Keratinocyte (primary cell): ENCODE measurements around the gene DSCAM. TPM values are rescaled to one million over a fixed set of nuclear protein-coding genes. Genes with fewer than 3 reads are reported as not detected.

Source experiments
- DNase-seq: peaks from one replicate; pipeline ENCODE4 v3.0.0-alpha.2; 2011; ENCODE audit warnings: low read depth, missing footprints, low spot score
- FAIRE-seq: peaks from 2 replicates; lab custom pipeline; 2011; peaks lifted over from hg19 to GRCh38; lab: Jason Lieb, UNC
- H2AFZ ChIP-seq: 2 replicates; pipeline ENCODE4 v1.6.0; 2012; ENCODE audit warnings: low read length, control low read depth, inconsistent platforms; ENCODE audit not compliant: control insufficient read depth
- H3K27ac ChIP-seq: 2 replicates; pipeline ENCODE4 v1.5.1; 2011; ENCODE audit warnings: low read length; ENCODE audit not compliant: control insufficient read depth, insufficient read depth
- H3K27me3 ChIP-seq: 3 replicates; pipeline ENCODE4 v1.6.0; 2011; ENCODE audit warnings: low read length; ENCODE audit not compliant: control insufficient read depth, insufficient read depth; ENCODE audit errors: extremely low read depth
- H3K36me3 ChIP-seq, 2 experiments: 2 replicates in 1 of 2; 3 replicates in 1 of 2; pipeline ENCODE4 v1.5.1; 2011; ENCODE audit warnings: low read length in 2 of 2, mild to moderate bottlenecking in 1 of 2; ENCODE audit not compliant: control insufficient read depth in 2 of 2, insufficient read depth in 2 of 2; ENCODE audit errors: extremely low read depth in 1 of 2
- H3K4me1 ChIP-seq: 3 replicates; pipeline ENCODE4 v1.5.1; 2011; ENCODE audit warnings: low read length; ENCODE audit not compliant: control insufficient read depth, insufficient read depth; ENCODE audit errors: extremely low read depth
- H3K4me2 ChIP-seq: 3 replicates; pipeline ENCODE4 v1.6.0; 2011; ENCODE audit warnings: low read depth, low read length; ENCODE audit not compliant: control insufficient read depth, insufficient read depth; ENCODE audit errors: extremely low read depth
- H3K4me3 ChIP-seq, 3 experiments: fragments of 200-600 bp in 1 of 3; sonication (generic) in 1 of 3; 2 replicates in 2 of 3; 3 replicates in 1 of 3; pipeline ENCODE4 v1.5.1; 2011 to 2016; ENCODE audit warnings: low read length in 3 of 3, mild to moderate bottlenecking in 3 of 3, control low read depth in 2 of 3, inconsistent platforms in 1 of 3, low read depth in 1 of 3, mixed read lengths in 1 of 3, mixed run types in 1 of 3, moderate library complexity in 1 of 3; ENCODE audit not compliant: control insufficient read depth in 2 of 3, insufficient read depth in 2 of 3; ENCODE audit errors: extremely low read depth in 1 of 3
- H3K79me2 ChIP-seq: 2 replicates; pipeline ENCODE4 v1.6.0; 2012; ENCODE audit warnings: low read length; ENCODE audit not compliant: control insufficient read depth, insufficient read depth
- H3K9ac ChIP-seq: 3 replicates; pipeline ENCODE4 v1.6.0; 2011; ENCODE audit warnings: low read length; ENCODE audit not compliant: control insufficient read depth, insufficient read depth; ENCODE audit errors: extremely low read depth
- H3K9me1 ChIP-seq: 3 replicates; pipeline ENCODE4 v1.6.0; 2011; ENCODE audit warnings: low read length; ENCODE audit not compliant: control insufficient read depth, insufficient read depth; ENCODE audit errors: extremely low read depth
- H3K9me3 ChIP-seq: 2 replicates; pipeline ENCODE4 v1.5.1; 2012; ENCODE audit warnings: low read depth, low read length; ENCODE audit not compliant: control insufficient read depth
- H4K20me1 ChIP-seq: 3 replicates; pipeline ENCODE4 v1.6.0; 2011; ENCODE audit warnings: low read length; ENCODE audit not compliant: control insufficient read depth, insufficient read depth; ENCODE audit errors: extremely low read depth
- CTCF ChIP-seq, 3 experiments: IDR thresholded peaks in 1 of 3; conservative IDR thresholded peaks in 1 of 3; optimal IDR thresholded peaks in 1 of 3; 2 replicates in 2 of 3; 3 replicates in 1 of 3; pipeline versions ENCODE3 to v1.5.1; 2011; ENCODE audit warnings: low read length in 3 of 3, mild to moderate bottlenecking in 3 of 3, moderate library complexity in 2 of 3, control low read depth in 1 of 3, inconsistent platforms in 1 of 3; ENCODE audit not compliant: insufficient read depth in 2 of 3; ENCODE audit errors: extremely low read depth in 1 of 3
- EZH2 ChIP-seq: IDR thresholded peaks from one replicate; pipeline ENCODE4 v1.6.1; 2012; ENCODE audit warnings: inconsistent platforms, mild to moderate bottlenecking, low read length, moderate library complexity
- dilution Hi-C: fragments of 300-500 bp; cut with MboI; formaldehyde crosslinking; loops from one replicate; pipeline ENCODE4 v1.7.0; 2020; ENCODE audit warnings: low sequenced_read_pairs; ENCODE audit not compliant: extremely low pct_ligation_motif_present
- polyA plus RNA-seq, 5 experiments: library from polyadenylated mRNA; depleted of rRNA in 3 of 5; stranded (reverse) in 3 of 5; stranded (forward) in 1 of 5; unstranded in 1 of 5; fragments of >200 nt; gene quantifications; 1 replicate in 1 of 5; 2 replicates in 3 of 5; 3 replicates in 1 of 5; pipeline versions ENCODE4 v1.2.1 to v1.2.3, GENCODE V29; 2011 to 2012; ENCODE audit warnings: missing spikeins in 2 of 5, low read depth in 1 of 5, low replicate concordance in 1 of 5

Gene DSCAM
- polyA plus RNA-seq, 1 donor (not counting 4 experiments of a cell fraction or from before 2014, with no cell fraction given), result 2.1 TPM

- TF ChIP-seq EZH2 (no peak), CTCF (optimal IDR thresholded peaks at IDR 0.05 in 1 of 3, IDR thresholded peaks at IDR 0.05 in 1 of 3, conservative IDR thresholded peaks at IDR 0.05 in 1 of 3; ENCODE audit: extremely low read depth in 1 of 3, insufficient read depth in 2 of 3, low read length in 3 of 3) (no peak)
- dilution Hi-C loops, result no loop called here
- Histone ChIP-seq H3K4me1 (no peaks in the 10 kb centered on the region), H3K27ac (no peak overlapping the region), H4K20me1 (no peaks in the 10 kb centered on the region), H3K4me3 (no peak overlapping the region), H3K4me2 (no peak overlapping the region), H3K9ac (no peak overlapping the region), H3K9me1 (no peaks in the 10 kb centered on the region), H2AFZ (no peak overlapping the region), H3K9me3 (no peaks in the 10 kb centered on the region), H3K36me3 (no peaks in the 10 kb centered on the region), H3K27me3 (no peaks in the 10 kb centered on the region), H3K79me2 (no peaks in the 10 kb centered on the region)
- FAIRE-seq (no peak), DNase-seq (no peak)
Measured at GRCh38 chr21:40021558-40022351, 825.2 kb downstream of the DSCAM start.

GRCh38 chr21:40020651-40021050, 826.3 kb downstream of the DSCAM start:
- dilution Hi-C loops, result no loop called here
- Histone ChIP-seq H4K20me1 (no peaks in the 10 kb centered on the region), H2AFZ (no peak overlapping the region), H3K9me1 (no peaks in the 10 kb centered on the region), H3K4me1 (no peaks in the 10 kb centered on the region), H3K4me3 (no peak overlapping the region), H3K4me2 (no peak overlapping the region), H3K36me3 (no peaks in the 10 kb centered on the region), H3K79me2 (no peaks in the 10 kb centered on the region), H3K27ac (no peak overlapping the region), H3K9me3 (peaks cover under 1% of the 10 kb centered on the region), H3K9ac (no peak overlapping the region), H3K27me3 (no peaks in the 10 kb centered on the region)
- DNase-seq (no peak), FAIRE-seq (no peak)
- TF ChIP-seq EZH2, result no peak
- TF ChIP-seq CTCF (optimal IDR thresholded peaks at IDR 0.05 in 1 of 3, IDR thresholded peaks at IDR 0.05 in 1 of 3, conservative IDR thresholded peaks at IDR 0.05 in 1 of 3; ENCODE audit: extremely low read depth in 1 of 3, insufficient read depth in 2 of 3, low read length in 3 of 3), result no peak
